Measurements from ENCODE around the gene COP1.

Gene COP1

GRCh38 chr1:175976865-175977642, 230.0 kb downstream of the COP1 start:
- DNase-seq (ENCODE audit: low read depth in 2 of 2, low spot score in 1 of 2): no peak

GRCh38 chr1:175969231-175969630, 237.9 kb downstream of the COP1 start:
- no peak for DNase-seq (ENCODE audit: low read depth in 2 of 2, low spot score in 1 of 2)

- DNase-seq (ENCODE audit: low read depth in 2 of 2, low spot score in 1 of 2): no peak
Measured at GRCh38 chr1:175968486-175969172, 238.5 kb downstream of the COP1 start.

- no peak for DNase-seq (ENCODE audit: low read depth in 2 of 2, low spot score in 1 of 2)
Measured at GRCh38 chr1:175963740-175964139, 243.3 kb downstream of the COP1 start.

- no peak for DNase-seq (ENCODE audit: low read depth in 2 of 2, low spot score in 1 of 2)
Measured at GRCh38 chr1:175960169-175960568, 246.9 kb downstream of the COP1 start.

- DNase-seq (ENCODE audit: low read depth in 2 of 2, low spot score in 1 of 2): no peak
Measured at GRCh38 chr1:175951627-175952026, 255.5 kb downstream of the COP1 start.

GRCh38 chr1:175947771-175948170, 259.3 kb downstream of the COP1 start:
- DNase-seq (ENCODE audit: low read depth in 2 of 2, low spot score in 1 of 2): no peak

GRCh38 chr1:175944591-175944990, 262.5 kb downstream of the COP1 start:
- DNase-seq (ENCODE audit: low read depth in 2 of 2, low spot score in 1 of 2): no peak

- no peak for DNase-seq (ENCODE audit: low read depth in 2 of 2, low spot score in 1 of 2)
Measured at GRCh38 chr1:175941164-175941563, 265.9 kb downstream of the COP1 start.

GRCh38 chr1:175936736-175937135, 270.4 kb downstream of the COP1 start:
- no peak for DNase-seq (ENCODE audit: low read depth in 2 of 2, low spot score in 1 of 2)

- no peak for DNase-seq (ENCODE audit: low read depth in 2 of 2, low spot score in 1 of 2)
Measured at GRCh38 chr1:175935566-175936115, 271.4 kb downstream of the COP1 start.

GRCh38 chr1:175935166-175935565, 271.9 kb downstream of the COP1 start:
- DNase-seq (ENCODE audit: low read depth in 2 of 2, low spot score in 1 of 2): no peak

- DNase-seq (ENCODE audit: low read depth in 2 of 2, low spot score in 1 of 2): no peak
Measured at GRCh38 chr1:175933801-175934200, 273.3 kb downstream of the COP1 start.

GRCh38 chr1:175927944-175928343, 279.1 kb downstream of the COP1 start:
- DNase-seq (ENCODE audit: low read depth in 2 of 2, low spot score in 1 of 2): no peak

- DNase-seq (ENCODE audit: low read depth in 2 of 2, low spot score in 1 of 2): no peak
Measured at GRCh38 chr1:175922254-175922881, 284.7 kb downstream of the COP1 start.

- no peak for DNase-seq (ENCODE audit: low read depth in 2 of 2, low spot score in 1 of 2)
Measured at GRCh38 chr1:175920381-175920780, 286.7 kb downstream of the COP1 start.

- DNase-seq (ENCODE audit: low read depth in 2 of 2, low spot score in 1 of 2): no peak
Measured at GRCh38 chr1:175919001-175919400, 288.1 kb downstream of the COP1 start.

- DNase-seq (ENCODE audit: low read depth in 2 of 2, low spot score in 1 of 2): no peak
Measured at GRCh38 chr1:175918364-175918801, 288.7 kb downstream of the COP1 start.

GRCh38 chr1:175914115-175914514, 293.0 kb downstream of the COP1 start:
- DNase-seq (ENCODE audit: low read depth in 2 of 2, low spot score in 1 of 2): no peak

GRCh38 chr1:175911138-175911537, 295.9 kb downstream of the COP1 start:
- no peak for DNase-seq (ENCODE audit: low read depth in 2 of 2, low spot score in 1 of 2)

GRCh38 chr1:175906370-175906769, 300.7 kb downstream of the COP1 start:
- DNase-seq (ENCODE audit: low read depth in 2 of 2, low spot score in 1 of 2): no peak

- DNase-seq (ENCODE audit: low read depth in 2 of 2, low spot score in 1 of 2): no peak
Measured at GRCh38 chr1:175904808-175905207, 302.3 kb downstream of the COP1 start.
